Hematopoietic multipotent progenitor cell treated with erythropoietin and hydrocortisone succinate and interleukin-3 and kit ligand, for 17 days (in vitro differentiated cells): ENCODE data around the gene CLCN2.
"Not testable (repeated sequence)": the region's sequence is repeated elsewhere in the genome, so short reads cannot be mapped to it uniquely, and the experiment has no call there.

Experiments used
- DNase-seq: peaks from one replicate; pipeline ENCODE4 v3.0.0-alpha.2; 2015; ENCODE audit warnings: low spot score

The CLCN2 gene

GRCh38 chr3:184345317-184346144, 15.9 kb downstream of the CLCN2 start:
- peak; percentile 93 for DNase-seq

- DNase-seq = no peak
Observed at GRCh38 chr3:184344579-184345316, 16.7 kb downstream of the CLCN2 start.

- no peak for DNase-seq
Observed at GRCh38 chr3:184343200-184343876, 18.1 kb downstream of the CLCN2 start.

- no peak for DNase-seq
Observed at GRCh38 chr3:184341925-184342324, 19.5 kb downstream of the CLCN2 start.

- DNase-seq = not testable (repeated sequence)
Observed at GRCh38 chr3:184339451-184340135, 21.8 kb downstream of the CLCN2 start.

GRCh38 chr3:184339001-184339400, 22.4 kb downstream of the CLCN2 start:
- no peak for DNase-seq

GRCh38 chr3:184338511-184338945, 22.9 kb downstream of the CLCN2 start:
- no peak for DNase-seq

- DNase-seq = no peak
Observed at GRCh38 chr3:184337981-184338380, 23.4 kb downstream of the CLCN2 start.

GRCh38 chr3:184337399-184337714, 24.0 kb downstream of the CLCN2 start, which contains the start of gene FAM131A:
FAM131A (plus strand) TSS chr3:184337600; CDS start chr3:184337631, 31 bp downstream.
- no peak for DNase-seq

GRCh38 chr3:184336547-184337398, 24.6 kb downstream of the CLCN2 start:
- peak; percentile 41 for DNase-seq

- peak; percentile 93 for DNase-seq
Observed at GRCh38 chr3:184335661-184336546, 25.5 kb downstream of the CLCN2 start.

- DNase-seq = no peak
Observed at GRCh38 chr3:184335291-184335660, 26.1 kb downstream of the CLCN2 start.

GRCh38 chr3:184334470-184335158, 26.8 kb downstream of the CLCN2 start:
- DNase-seq = peak; percentile 71

- DNase-seq = no peak
Observed at GRCh38 chr3:184333700-184334099, 27.7 kb downstream of the CLCN2 start.

GRCh38 chr3:184333190-184333589, 28.2 kb downstream of the CLCN2 start:
- DNase-seq = peak; percentile 53

- no peak for DNase-seq
Observed at GRCh38 chr3:184332370-184333090, 28.9 kb downstream of the CLCN2 start.

- no peak for DNase-seq
Observed at GRCh38 chr3:184328516-184328915, 32.9 kb downstream of the CLCN2 start.

GRCh38 chr3:184327171-184327570, 34.2 kb downstream of the CLCN2 start:
- no peak for DNase-seq
